ENCODE measurements around the gene TJP2. TPM values are rescaled to one million over a fixed set of nuclear protein-coding genes. Genes with fewer than 3 reads are reported as not detected.
A peak's percentile ranks its signal among the peaks of the same experiment; 100 is the strongest.

Gene TJP2
- total and polyA plus RNA-seq, 2 of the 4 experiments (the other 2 are of a cell fraction): 38.3 to 49.3 TPM

DNA sequence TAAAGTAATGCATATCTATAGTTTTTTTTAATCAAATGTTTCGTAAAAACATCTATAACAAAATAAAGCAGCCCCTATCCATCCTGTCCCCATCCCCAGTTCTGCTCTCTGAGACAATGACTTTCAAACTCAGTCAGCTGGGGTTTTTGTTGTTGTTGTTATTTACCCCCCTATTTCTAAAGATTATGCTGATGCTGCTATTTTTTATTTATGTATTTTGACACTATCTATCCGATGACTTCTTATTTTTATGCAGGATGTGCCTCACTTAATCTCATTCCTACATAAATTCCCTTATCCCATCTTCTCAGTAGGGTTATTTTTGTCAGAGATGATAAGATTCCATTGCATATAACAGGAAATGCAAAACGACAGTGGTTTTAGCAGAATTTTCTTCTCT, 105.7 kb downstream of the TJP2 start:
- Histone ChIP-seq H3K14ac (replicated peaks; ENCODE audit: low read depth, low read length) (no peak overlapping the region), H3K56ac (ENCODE audit: extremely low read depth, insufficient read depth, low read length) (no peak overlapping the region), H3K4me2 (ENCODE audit: low read depth, low read length) (no peak overlapping the region), H4K5ac (ENCODE audit: low read depth, low read length) (no peak overlapping the region), H2AFZ (replicated peaks; ENCODE audit: low read length, poor library complexity) (no peak overlapping the region), H4K20me1 (ENCODE audit: insufficient read depth, low read length) (no peaks in the 10 kb centered on the region), H2BK15ac (ENCODE audit: low read depth, low read length) (no peak overlapping the region), H3K27me3 (ENCODE audit: control insufficient read depth, insufficient read depth, low read length) (peaks cover 3% of the 10 kb centered on the region; the same call in 1 of the 2 replicates), H3K4ac (ENCODE audit: low read depth, low read length) (no peak overlapping the region), H3K18ac (ENCODE audit: low read depth, low read length) (no peak overlapping the region), H2AK9ac (replicated peaks; ENCODE audit: low read depth, low read length, poor library complexity) (no peak overlapping the region), H3K79me1 (ENCODE audit: low read depth in 1 of 2, low read length in 2 of 2) (no peaks in the 10 kb centered on the region), H2BK5ac (ENCODE audit: low read depth, low read length, poor library complexity, severe bottlenecking) (no peak overlapping the region), H3K23ac (ENCODE audit: low read depth, low read length) (no peak overlapping the region), H3K27ac (ENCODE audit: insufficient read depth, low read length) (no peak overlapping the region), H3K9me3 (ENCODE audit: control insufficient read depth, insufficient read depth, low read length) (no peaks in the 10 kb centered on the region), H3K9ac (ENCODE audit: low read depth, low read length) (no peak overlapping the region), H3K36me3 (ENCODE audit: control insufficient read depth, insufficient read depth, low read length) (no peaks in the 10 kb centered on the region), H2BK20ac (ENCODE audit: low read depth, low read length) (no peak overlapping the region), H4K8ac (ENCODE audit: low read depth in 2 of 2, low read length in 2 of 2) (no peak overlapping the region), H3K4me3 (ENCODE audit: insufficient read depth, low read depth, low read length) (no peak overlapping the region), H3K4me1 (ENCODE audit: control insufficient read depth, insufficient read depth, low read length) (no peaks in the 10 kb centered on the region), H3K9me1 (ENCODE audit: insufficient read depth, low read length) (no peaks in the 10 kb centered on the region), H2AK5ac (ENCODE audit: low read depth, low read length) (no peak overlapping the region), H4K91ac (ENCODE audit: insufficient read depth, low read depth, low read length) (no peak overlapping the region), H2BK120ac (ENCODE audit: low read depth, low read length) (no peak overlapping the region)
- BruUV-seq (replicated peaks): no TSS peak
- ATAC-seq (ENCODE audit: low read depth): no peak
- ChIA-PET CTCF (interaction anchor here (1.0 kb wide), 1 partner anchor 56 kb away, joined by 3 read pairs; no protein-coding TSS in a partner anchor), POLR2A (ENCODE audit: unreplicated experiment) (no interaction called here)
- in situ Hi-C loops (cut with MboI; ENCODE audit: low sequenced_read_pairs) (no loop called here), intact Hi-C loops (cut with micrococcal nuclease) (loop anchor here (10.0 kb wide), 1 partner anchor 355 kb away; no protein-coding TSS in a partner anchor), dilution Hi-C loops (cut with HindIII; ENCODE audit: low sequenced_read_pairs, unreplicated experiment) (no loop called here)
- no peak for DNase-seq
- WGBS, 2 experiments (ENCODE audit: extremely low coverage in 2 of 2, insufficient read length in 1 of 2): no CpG with 5 or more reads among the region's 3 CpGs
- peak; percentile 88 for TF ChIP-seq MAFK (IDR thresholded peaks at IDR 0.05; ENCODE audit: low read depth, low read length)
- TF ChIP-seq, protein P1, sequence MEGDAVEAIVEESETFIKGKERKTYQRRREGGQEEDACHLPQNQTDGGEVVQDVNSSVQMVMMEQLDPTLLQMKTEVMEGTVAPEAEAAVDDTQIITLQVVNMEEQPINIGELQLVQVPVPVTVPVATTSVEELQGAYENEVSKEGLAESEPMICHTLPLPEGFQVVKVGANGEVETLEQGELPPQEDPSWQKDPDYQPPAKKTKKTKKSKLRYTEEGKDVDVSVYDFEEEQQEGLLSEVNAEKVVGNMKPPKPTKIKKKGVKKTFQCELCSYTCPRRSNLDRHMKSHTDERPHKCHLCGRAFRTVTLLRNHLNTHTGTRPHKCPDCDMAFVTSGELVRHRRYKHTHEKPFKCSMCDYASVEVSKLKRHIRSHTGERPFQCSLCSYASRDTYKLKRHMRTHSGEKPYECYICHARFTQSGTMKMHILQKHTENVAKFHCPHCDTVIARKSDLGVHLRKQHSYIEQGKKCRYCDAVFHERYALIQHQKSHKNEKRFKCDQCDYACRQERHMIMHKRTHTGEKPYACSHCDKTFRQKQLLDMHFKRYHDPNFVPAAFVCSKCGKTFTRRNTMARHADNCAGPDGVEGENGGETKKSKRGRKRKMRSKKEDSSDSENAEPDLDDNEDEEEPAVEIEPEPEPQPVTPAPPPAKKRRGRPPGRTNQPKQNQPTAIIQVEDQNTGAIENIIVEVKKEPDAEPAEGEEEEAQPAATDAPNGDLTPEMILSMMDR (conservative IDR thresholded peaks at IDR 0.05; ENCODE audit: low read depth, low read length): no peak
